ENCODE measurements around the gene UBE2I.
"Not testable (repeated sequence)": the region's sequence is repeated elsewhere in the genome, so short reads cannot be mapped to it uniquely, and the experiment has no call there.

UBE2I gene

GRCh38 chr16:1291576-1291974, 17.9 kb upstream of the UBE2I start:
- intact Hi-C loops (cut with DNase I; ENCODE audit: low total_unique reads): no loop called here
- Histone ChIP-seq H3K36me3 (no peaks in the 10 kb centered on the region), H3K9me3 (no peaks in the 10 kb centered on the region), H3K27ac (no peak overlapping the region), H3K27me3 (peaks cover 0 to 90% of the 10 kb centered on the region in 2 donors), H3K4me3 (no peak overlapping the region), H3K4me1 (peaks cover 0 to 15% (median 0%) of the 10 kb centered on the region in 4 donors)
- no peak for TF ChIP-seq CTCF (IDR thresholded peaks at IDR 0.05)
- no peak for DNase-seq

- H3K4me3 ChIP-seq; H3K27ac ChIP-seq; intact Hi-C loops (cut with DNase I; ENCODE audit: low total_unique reads); H3K36me3 ChIP-seq; DNase-seq; H3K9me3 ChIP-seq: not testable (repeated sequence)
- Histone ChIP-seq H3K4me1 (peaks cover 0 to 15% (median 0%) of the 10 kb centered on the region in 4 donors), H3K27me3 (peaks cover 0 to 84% of the 10 kb centered on the region in 2 donors)
Observed at GRCh38 chr16:1292208-1292607, 17.2 kb upstream of the UBE2I start.

GRCh38 chr16:1292808-1293207, 16.6 kb upstream of the UBE2I start:
- H3K36me3 ChIP-seq; H3K4me3 ChIP-seq; intact Hi-C loops (cut with DNase I; ENCODE audit: low total_unique reads); DNase-seq; H3K9me3 ChIP-seq; H3K27ac ChIP-seq: not testable (repeated sequence)
- Histone ChIP-seq H3K27me3 (peaks cover 0 to 78% of the 10 kb centered on the region in 2 donors), H3K4me1 (peaks cover 0 to 15% (median 0%) of the 10 kb centered on the region in 4 donors)

- TF ChIP-seq CTCF (IDR thresholded peaks at IDR 0.05): no peak
- Histone ChIP-seq H3K4me3 (no peak overlapping the region), H3K9me3 (no peaks in the 10 kb centered on the region), H3K4me1 (peaks cover 0 to 8% (median 0%) of the 10 kb centered on the region in 4 donors), H3K36me3 (no peaks in the 10 kb centered on the region), H3K27ac (no peak overlapping the region), H3K27me3 (peaks cover 0 to 76% of the 10 kb centered on the region in 2 donors)
- DNase-seq: no peak
- intact Hi-C loops (cut with DNase I; ENCODE audit: low total_unique reads): no loop called here
Observed at GRCh38 chr16:1293921-1294656, 15.3 kb upstream of the UBE2I start.

- intact Hi-C loops (cut with DNase I; ENCODE audit: low total_unique reads): no loop called here
- no peak for TF ChIP-seq CTCF (IDR thresholded peaks at IDR 0.05)
- DNase-seq: no peak
- Histone ChIP-seq H3K36me3 (no peaks in the 10 kb centered on the region), H3K4me3 (no peak overlapping the region), H3K4me1 (peaks cover 0 to 3% (median under 1%) of the 10 kb centered on the region in 4 donors), H3K9me3 (no peaks in the 10 kb centered on the region), H3K27ac (no peak overlapping the region), H3K27me3 (peaks cover 0 to 76% of the 10 kb centered on the region in 2 donors)
Observed at GRCh38 chr16:1295465-1295864, 14.0 kb upstream of the UBE2I start.

- H3K9me3 ChIP-seq; DNase-seq; H3K36me3 ChIP-seq; H3K4me3 ChIP-seq; H3K27ac ChIP-seq; intact Hi-C loops (cut with DNase I; ENCODE audit: low total_unique reads): not testable (repeated sequence)
- Histone ChIP-seq H3K4me1 (peaks cover 0 to 12% (median 8%) of the 10 kb centered on the region in 4 donors), H3K27me3 (peaks cover 0 to 76% of the 10 kb centered on the region in 2 donors)
Observed at GRCh38 chr16:1296688-1297017, 12.8 kb upstream of the UBE2I start.

- no peak for TF ChIP-seq CTCF (IDR thresholded peaks at IDR 0.05)
- H3K9me3 ChIP-seq: no peaks in the 10 kb centered on the region
- intact Hi-C loops (cut with DNase I; ENCODE audit: low total_unique reads): no loop called here
- no peaks in the 10 kb centered on the region for H3K36me3 ChIP-seq
- H3K4me1 ChIP-seq: peaks cover 0 to 12% (median 8%) of the 10 kb centered on the region in 4 donors
- H3K27ac ChIP-seq: no peak overlapping the region
- H3K4me3 ChIP-seq: no peak overlapping the region
- peaks cover 0 to 76% of the 10 kb centered on the region in 2 donors for H3K27me3 ChIP-seq
- DNase-seq: no peak
Observed at GRCh38 chr16:1297018-1297696, 12.3 kb upstream of the UBE2I start.
